ENCODE data around the gene DHH. TPM values are rescaled to one million over a fixed set of nuclear protein-coding genes. Genes with fewer than 3 reads are reported as not detected.
"Not testable (repeated sequence)": the region's sequence is repeated elsewhere in the genome, so short reads cannot be mapped to it uniquely, and the experiment has no call there.

Gene DHH
- total RNA-seq, 1 donor from 2014 or later = 0.63 TPM

DNA sequence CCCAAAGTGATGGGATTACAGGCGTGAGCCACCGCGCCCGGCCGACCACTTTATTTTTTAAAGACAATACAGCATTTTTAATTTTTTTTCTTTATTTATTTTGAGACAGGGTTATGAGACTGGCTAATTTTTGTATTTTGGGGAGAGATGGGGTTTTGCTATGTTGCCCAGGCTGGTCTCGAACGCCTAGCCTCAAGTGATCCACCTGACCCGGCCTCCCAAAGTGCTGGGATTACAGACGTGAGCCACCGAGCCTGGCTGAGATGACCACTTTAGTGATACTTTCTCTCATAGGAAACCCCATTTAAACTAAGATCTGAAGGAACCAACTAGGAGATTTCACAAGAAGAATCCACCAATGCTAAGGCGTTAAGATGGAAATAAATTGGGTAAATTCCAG is 23.6 kb downstream of the DHH start:
- DNase-seq (ENCODE audit: low spot score in 2 of 2, unreplicated experiment in 2 of 2) = no peak
- Mint-ChIP-seq H3K27me3 (ENCODE audit: low read depth) (peaks cover 12% of the 10 kb centered on the region), H3K36me3 (no peaks in the 10 kb centered on the region), H3K9me3 (no peaks in the 10 kb centered on the region), H3K4me1 (peaks cover 14% of the 10 kb centered on the region), H3K4me3 (no peak overlapping the region), H3K27ac (no peak overlapping the region)
- TF ChIP-seq CTCF (IDR thresholded peaks at IDR 0.05; ENCODE audit: unreplicated experiment) = no peak

DNA sequence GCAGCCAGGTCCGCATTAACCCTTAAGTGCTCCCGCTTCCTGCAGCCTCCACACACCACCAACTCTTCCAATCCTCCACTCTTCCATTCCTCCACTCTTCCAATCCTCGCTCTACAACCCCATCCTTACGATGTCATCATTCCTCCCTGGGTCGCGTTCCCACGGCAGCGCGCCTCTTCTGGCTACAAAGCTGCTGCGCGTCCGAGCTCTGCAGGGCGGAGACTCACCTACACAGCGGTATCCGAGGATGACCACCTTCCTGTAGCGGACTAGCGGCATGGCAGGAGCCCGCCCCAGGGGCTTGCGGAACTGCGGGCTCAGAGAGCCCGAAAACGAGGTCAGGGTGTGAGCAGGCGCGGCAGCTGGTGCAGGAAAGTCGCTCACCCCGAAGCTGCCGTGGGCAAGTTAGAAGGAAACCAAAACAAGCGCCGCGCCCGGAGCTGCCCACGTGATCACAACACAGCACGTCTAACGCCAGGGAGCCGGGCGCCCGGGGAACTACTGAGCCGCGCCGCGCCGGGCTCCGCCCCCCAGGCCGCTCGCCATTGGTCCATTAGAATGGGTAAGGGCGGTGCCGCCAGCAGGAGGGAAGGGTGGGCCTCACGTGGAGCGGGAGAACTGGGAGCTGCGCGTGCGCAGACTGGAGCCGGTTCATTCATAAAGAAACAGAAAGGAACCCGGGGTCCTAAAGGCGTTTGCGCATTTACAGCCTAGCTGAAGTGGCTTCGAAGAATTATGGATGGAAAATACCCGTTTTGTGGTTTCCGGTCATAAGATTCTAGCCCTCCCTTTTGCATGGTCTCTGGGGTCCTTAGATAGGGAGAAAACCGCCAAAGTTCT is 24.9 kb downstream of the DHH start, which contains the start of gene RHEBL1:
Gene RHEBL1, minus strand, starts transcription at position 473 of the 840 bp plus-strand sequence. Its CDS starts 194 bp downstream, at position 279.
- Mint-ChIP-seq H3K27me3 (ENCODE audit: low read depth) (peaks cover 12% of the 10 kb centered on the region), H3K27ac (peak within 1 kb of the TSS; percentile 92), H3K9me3 (no peaks in the 10 kb centered on the region), H3K36me3 (no peaks in the 10 kb centered on the region), H3K4me1 (peaks cover 14% of the 10 kb centered on the region), H3K4me3 (peak within 1 kb of the TSS; percentile 93)
- TF ChIP-seq CTCF (IDR thresholded peaks at IDR 0.05; ENCODE audit: unreplicated experiment) = no peak
- DNase-seq (ENCODE audit: low spot score in 2 of 2, unreplicated experiment in 2 of 2) = peak; percentile 98

DNA sequence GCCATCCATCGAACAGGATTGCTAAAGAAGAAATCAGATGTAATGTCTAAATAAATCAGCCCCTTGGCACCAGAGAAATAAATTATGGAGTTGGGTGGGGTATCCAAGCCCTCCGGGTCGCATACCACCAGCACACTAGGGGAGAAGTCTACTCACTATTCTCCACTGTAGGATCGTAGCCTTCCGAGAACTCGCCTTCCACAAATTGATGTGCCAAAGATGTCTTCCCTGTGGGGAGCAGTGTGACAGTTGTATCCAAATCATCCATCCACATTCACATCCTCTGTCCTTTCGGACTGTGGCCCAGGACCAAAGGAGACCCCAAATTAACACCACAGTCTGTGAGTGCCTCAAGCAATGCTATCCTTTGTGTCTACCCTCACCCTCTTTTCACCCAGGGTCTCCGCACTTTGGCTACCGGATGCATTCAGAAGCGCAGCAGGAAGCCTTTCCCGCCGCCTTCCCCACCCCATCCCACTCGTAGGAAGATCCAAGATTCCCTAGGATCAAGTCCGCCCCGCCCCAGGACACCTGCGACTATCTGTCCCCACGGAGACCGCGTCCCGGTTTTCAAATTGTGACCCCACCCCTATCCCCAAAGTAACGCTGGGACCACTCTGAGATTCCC is 25.6 kb downstream of the DHH start:
- TF ChIP-seq CTCF (IDR thresholded peaks at IDR 0.05; ENCODE audit: unreplicated experiment) = no peak
- peaks cover 12% of the 10 kb centered on the region for H3K27me3 Mint-ChIP-seq (ENCODE audit: low read depth)
- H3K9me3 Mint-ChIP-seq = no peaks in the 10 kb centered on the region
- H3K36me3 Mint-ChIP-seq = no peaks in the 10 kb centered on the region
- no peak for DNase-seq (ENCODE audit: low spot score in 2 of 2, unreplicated experiment in 2 of 2)
- H3K27ac Mint-ChIP-seq = peak overlapping the region; percentile 92
- peaks cover 15% of the 10 kb centered on the region for H3K4me1 Mint-ChIP-seq
- H3K4me3 Mint-ChIP-seq = peak overlapping the region; percentile 93

GRCh38 chr12:49066120-49066519 is 28.5 kb downstream of the DHH start:
- H3K27ac Mint-ChIP-seq = no peak overlapping the region
- no peak for TF ChIP-seq CTCF (IDR thresholded peaks at IDR 0.05; ENCODE audit: unreplicated experiment)
- peaks cover 12% of the 10 kb centered on the region for H3K27me3 Mint-ChIP-seq (ENCODE audit: low read depth)
- DNase-seq (ENCODE audit: low spot score in 2 of 2, unreplicated experiment in 2 of 2) = no peak
- peaks cover 20% of the 10 kb centered on the region for H3K4me1 Mint-ChIP-seq
- H3K9me3 Mint-ChIP-seq = no peaks in the 10 kb centered on the region
- no peaks in the 10 kb centered on the region for H3K36me3 Mint-ChIP-seq
- no peak overlapping the region for H3K4me3 Mint-ChIP-seq

- Mint-ChIP-seq H3K36me3 (no peaks in the 10 kb centered on the region), H3K4me1 (peaks cover 17% of the 10 kb centered on the region), H3K4me3 (no peak overlapping the region), H3K9me3 (no peaks in the 10 kb centered on the region), H3K27ac (no peak overlapping the region), H3K27me3 (ENCODE audit: low read depth) (peaks cover 12% of the 10 kb centered on the region)
- no peak for DNase-seq (ENCODE audit: low spot score in 2 of 2, unreplicated experiment in 2 of 2)
- no peak for TF ChIP-seq CTCF (IDR thresholded peaks at IDR 0.05; ENCODE audit: unreplicated experiment)
These were observed 29.8 kb downstream of the DHH start for GRCh38 chr12:49064767-49065152.

- H3K27ac Mint-ChIP-seq; H3K9me3 Mint-ChIP-seq; DNase-seq (ENCODE audit: low spot score in 2 of 2, unreplicated experiment in 2 of 2); H3K36me3 Mint-ChIP-seq; H3K27me3 Mint-ChIP-seq (ENCODE audit: low read depth): not testable (repeated sequence)
- H3K4me3 Mint-ChIP-seq = peak overlapping the region; percentile 95
- H3K4me1 Mint-ChIP-seq = peaks cover 33% of the 10 kb centered on the region
These were observed 32.7 kb downstream of the DHH start for GRCh38 chr12:49061916-49062315.
